Stomach (tissue), 4 donors: ENCODE data around the gene TBX2.

Experiments used
- EP300 ChIP-seq: sonication (generic); formaldehyde crosslinking; IDR thresholded peaks from one replicate; pipeline ENCODE4 v1.6.1; 2017; ENCODE audit warnings: antibody characterized with exemption
- POLR2A ChIP-seq, 4 donors: fragments of 450-650 bp; IDR thresholded peaks; one replicate each; pipeline ENCODE4 v1.6.1; 2016; ENCODE audit warnings: antibody characterized with exemption in 4 of 4, control low read depth in 2 of 4, mild to moderate bottlenecking in 1 of 4, moderate library complexity in 1 of 4
- POLR2AphosphoS5 ChIP-seq, 3 donors: sonication (generic); formaldehyde crosslinking; IDR thresholded peaks; one replicate each; pipeline ENCODE4 v1.6.1; 2016; ENCODE audit warnings: antibody characterized with exemption in 3 of 3
- TF ChIP-seq, protein P1 (sequence below), 7 experiments: fragments of 450-650 bp in 4 of 7; fragments of 200-600 bp in 3 of 7; sonication (generic) in 3 of 7; IDR thresholded peaks; one replicate each; pipeline ENCODE4 v1.5.1; 2016 to 2019; ENCODE audit warnings: antibody characterized with exemption in 7 of 7, control low read depth in 2 of 7, mild to moderate bottlenecking in 1 of 7

DNA sequence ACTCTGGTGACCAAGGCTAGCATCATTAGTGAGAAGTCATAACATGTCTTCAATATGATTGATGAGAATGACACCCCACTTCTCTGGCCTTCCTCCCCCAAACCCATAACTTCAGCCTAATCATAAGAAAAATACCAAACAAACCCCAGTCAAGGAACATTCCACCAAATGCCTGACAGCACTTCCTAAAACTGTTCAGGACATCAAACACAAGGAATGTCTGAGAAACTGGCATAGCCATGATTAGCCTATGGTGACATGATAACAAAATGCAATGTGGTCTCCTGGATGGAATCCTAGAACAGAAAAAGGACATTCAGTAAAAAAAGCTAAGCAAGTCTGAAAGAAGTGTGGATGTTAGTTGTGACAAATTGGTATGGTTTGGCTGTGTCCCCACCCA, 27.9 kb downstream of the TBX2 start:
- TF ChIP-seq, protein P1, sequence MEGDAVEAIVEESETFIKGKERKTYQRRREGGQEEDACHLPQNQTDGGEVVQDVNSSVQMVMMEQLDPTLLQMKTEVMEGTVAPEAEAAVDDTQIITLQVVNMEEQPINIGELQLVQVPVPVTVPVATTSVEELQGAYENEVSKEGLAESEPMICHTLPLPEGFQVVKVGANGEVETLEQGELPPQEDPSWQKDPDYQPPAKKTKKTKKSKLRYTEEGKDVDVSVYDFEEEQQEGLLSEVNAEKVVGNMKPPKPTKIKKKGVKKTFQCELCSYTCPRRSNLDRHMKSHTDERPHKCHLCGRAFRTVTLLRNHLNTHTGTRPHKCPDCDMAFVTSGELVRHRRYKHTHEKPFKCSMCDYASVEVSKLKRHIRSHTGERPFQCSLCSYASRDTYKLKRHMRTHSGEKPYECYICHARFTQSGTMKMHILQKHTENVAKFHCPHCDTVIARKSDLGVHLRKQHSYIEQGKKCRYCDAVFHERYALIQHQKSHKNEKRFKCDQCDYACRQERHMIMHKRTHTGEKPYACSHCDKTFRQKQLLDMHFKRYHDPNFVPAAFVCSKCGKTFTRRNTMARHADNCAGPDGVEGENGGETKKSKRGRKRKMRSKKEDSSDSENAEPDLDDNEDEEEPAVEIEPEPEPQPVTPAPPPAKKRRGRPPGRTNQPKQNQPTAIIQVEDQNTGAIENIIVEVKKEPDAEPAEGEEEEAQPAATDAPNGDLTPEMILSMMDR (IDR thresholded peaks at IDR 0.05) = no peak
- no peak for TF ChIP-seq EP300
- no peak for TF ChIP-seq POLR2A (IDR thresholded peaks at IDR 0.05)
- no peak for TF ChIP-seq POLR2AphosphoS5 (IDR thresholded peaks at IDR 0.05)
